DMS79 treated with DMSO at 0.1 percent for 48 hours (cell line): ENCODE results near the gene MTRFR.
"Not testable (repeated sequence)": the region's sequence is repeated elsewhere in the genome, so short reads cannot be mapped to it uniquely, and the experiment has no call there.

ENCODE experiments used
- DNase-seq: peaks from one replicate; lab custom pipeline; 2025; lab: John Stamatoyannopoulos, UW

Gene MTRFR

GRCh38 chr12:123232807-123233504 is at the start of gene MTRFR, which contains the start of gene MPHOSPH9:
Gene MTRFR (plus strand): TSS chr12:123233436. CDS start chr12:123253675, 20,239 bp downstream.
Gene MPHOSPH9 (minus strand): TSS chr12:123233141. CDS start chr12:123230364, 2,777 bp downstream.
- DNase-seq, result peak; percentile 99

DNA sequence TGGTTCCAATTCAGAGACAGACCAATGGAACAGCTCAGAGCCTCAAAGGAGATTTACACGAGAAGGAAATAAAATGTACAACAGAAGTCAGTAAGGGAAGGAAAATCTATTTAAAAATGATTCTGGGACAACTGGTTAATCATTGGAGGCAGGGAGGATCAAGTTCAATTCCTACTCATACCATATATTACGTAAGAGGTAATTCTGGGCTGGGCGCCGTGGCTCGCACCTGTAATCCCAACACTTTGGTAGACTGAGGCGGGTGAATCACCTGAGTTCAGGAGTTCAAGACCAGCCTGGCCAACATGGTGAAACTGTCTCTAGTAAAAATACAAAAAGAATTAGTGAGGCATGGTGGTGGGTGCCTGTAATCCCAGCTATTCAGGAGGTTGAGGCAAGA is 45.6 kb upstream of the MTRFR start:
- DNase-seq, result no peak

GRCh38 chr12:123199936-123200335 is 33.3 kb upstream of the MTRFR start:
- no peak for DNase-seq

GRCh38 chr12:123200414-123200813 is 32.8 kb upstream of the MTRFR start:
- no peak for DNase-seq

DNA sequence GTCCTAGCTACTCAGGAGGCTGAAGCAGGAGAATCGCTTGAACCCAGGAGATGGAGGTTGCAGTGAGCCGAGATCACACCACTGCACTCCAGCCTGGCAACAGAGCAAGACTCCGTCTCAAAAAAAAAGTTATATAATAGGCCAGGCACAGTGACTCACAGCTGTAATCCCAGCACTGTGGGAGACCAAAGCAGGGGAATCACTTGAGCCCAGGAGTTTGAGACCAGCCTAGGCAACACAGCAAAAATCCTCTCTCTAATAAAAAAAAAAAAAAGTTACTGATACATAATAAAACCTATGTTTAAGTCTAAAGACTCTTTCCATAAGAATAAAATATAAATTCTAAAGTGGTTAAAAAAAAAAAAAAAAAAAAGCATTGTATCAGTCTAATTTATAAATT is 26.4 kb upstream of the MTRFR start:
- DNase-seq, result not testable (repeated sequence)

GRCh38 chr12:123207815-123208214 is 25.4 kb upstream of the MTRFR start:
- DNase-seq, result not testable (repeated sequence)

DNA sequence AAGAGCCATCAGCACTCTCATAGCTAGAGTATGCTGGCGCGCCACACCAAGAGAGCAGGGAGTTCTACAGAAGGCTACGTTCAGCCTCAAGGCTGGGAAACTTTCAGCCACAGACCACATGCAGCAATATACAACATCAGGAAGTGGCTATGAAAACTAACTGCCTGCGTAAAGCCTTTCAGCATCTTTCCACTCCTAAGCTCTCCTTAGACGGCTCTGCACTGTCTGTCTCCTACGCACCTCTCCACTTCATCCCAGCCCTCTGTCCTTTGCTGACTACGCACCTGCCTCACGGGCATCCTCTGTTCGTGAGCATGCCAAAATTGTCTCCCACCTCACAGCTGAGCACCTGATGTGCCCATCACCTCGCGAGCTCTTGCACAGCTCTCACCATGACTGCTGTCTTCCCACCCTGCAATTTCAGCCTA is 10.0 kb upstream of the MTRFR start:
- DNase-seq, result no peak

- no peak for DNase-seq
Measured at GRCh38 chr12:123225443-123225842, 7.8 kb upstream of the MTRFR start.

DNA sequence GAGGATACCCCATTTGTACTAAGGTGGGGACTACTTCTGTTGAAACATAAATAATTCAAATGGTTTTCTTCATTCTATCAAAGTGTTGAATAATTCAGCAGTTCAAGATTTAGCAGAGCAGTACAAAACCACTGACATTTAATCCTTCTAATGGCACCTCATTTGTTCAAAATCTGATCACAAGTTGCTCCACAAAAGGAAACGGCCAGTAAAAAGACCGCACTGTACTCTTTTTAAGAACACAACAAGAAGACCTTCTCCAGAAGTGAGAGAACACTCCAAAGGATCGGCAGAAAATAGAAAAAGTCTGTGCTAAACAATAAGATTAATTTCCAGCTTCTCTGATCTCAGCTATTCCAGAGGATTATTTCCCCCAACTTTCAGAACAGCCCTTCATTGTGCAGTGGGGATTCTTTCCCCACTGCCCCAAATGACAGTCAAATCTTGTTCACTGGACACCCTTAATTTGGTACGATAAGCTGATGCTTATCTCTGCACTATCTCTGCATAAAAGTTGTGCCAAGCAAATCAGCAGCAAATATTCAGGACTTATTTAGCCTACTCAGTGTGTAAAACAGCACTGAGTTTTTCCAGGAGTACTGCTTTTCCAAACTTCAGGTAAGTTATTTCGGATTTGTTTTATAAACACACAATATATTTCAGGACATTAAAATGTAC is 5.5 kb upstream of the MTRFR start:
- DNase-seq, result no peak

DNA sequence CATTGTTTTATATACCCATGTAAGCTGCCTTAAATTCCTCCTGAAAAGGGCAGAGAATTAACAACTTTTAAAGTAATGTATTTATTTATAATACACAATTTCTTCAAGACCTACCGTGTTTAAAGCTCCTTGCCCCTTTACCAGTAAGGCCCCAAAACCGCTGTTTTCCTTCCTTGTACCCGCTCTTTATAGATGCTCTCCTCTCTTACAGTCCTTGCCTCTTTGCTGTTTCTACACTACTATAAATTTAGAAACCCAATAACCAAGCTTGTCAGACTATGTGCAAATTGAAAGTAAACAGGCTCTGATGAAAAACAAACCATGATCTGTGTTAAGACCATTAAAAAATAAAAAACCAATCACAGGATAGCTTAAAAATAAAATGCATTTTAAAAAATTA is 4.2 kb upstream of the MTRFR start:
- no peak for DNase-seq

DNA sequence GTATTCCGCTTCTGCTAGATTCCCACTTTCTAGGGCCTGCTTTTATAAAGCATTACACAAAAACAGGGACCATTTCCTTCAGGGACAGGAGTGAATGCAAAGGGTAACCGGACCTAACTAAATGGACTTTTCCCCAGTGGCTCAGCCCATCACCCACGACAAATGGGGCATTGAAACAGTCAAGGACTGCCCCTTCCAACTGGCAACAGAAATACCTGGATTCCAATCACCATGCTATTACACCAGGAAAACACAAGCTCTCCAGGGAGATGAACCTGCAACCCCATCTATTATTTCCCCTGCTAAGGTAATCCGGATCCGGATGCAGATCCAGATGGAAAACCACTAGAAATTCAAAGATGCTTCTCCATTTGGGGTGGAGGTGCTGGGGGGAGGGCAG is 1.3 kb upstream of the MTRFR start:
- DNase-seq, result peak; percentile 27

DNA sequence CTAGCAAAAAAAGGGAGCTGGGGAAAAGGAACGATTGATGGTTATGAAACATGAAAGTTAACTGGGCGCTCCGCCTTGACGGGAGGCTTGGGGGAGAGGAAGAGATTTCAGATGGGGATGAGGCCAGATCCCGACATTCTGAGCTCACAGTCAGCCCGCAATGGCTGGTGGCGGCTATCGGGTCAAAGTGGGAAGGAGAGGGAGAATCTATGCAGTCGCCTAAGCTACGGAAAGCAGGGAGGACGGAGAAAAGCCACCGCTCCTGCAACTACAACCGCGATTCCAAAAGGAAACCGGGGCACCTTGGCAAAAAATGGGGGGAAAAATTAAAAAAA is 797 bp upstream of the MTRFR start:
- DNase-seq, result no peak

DNA sequence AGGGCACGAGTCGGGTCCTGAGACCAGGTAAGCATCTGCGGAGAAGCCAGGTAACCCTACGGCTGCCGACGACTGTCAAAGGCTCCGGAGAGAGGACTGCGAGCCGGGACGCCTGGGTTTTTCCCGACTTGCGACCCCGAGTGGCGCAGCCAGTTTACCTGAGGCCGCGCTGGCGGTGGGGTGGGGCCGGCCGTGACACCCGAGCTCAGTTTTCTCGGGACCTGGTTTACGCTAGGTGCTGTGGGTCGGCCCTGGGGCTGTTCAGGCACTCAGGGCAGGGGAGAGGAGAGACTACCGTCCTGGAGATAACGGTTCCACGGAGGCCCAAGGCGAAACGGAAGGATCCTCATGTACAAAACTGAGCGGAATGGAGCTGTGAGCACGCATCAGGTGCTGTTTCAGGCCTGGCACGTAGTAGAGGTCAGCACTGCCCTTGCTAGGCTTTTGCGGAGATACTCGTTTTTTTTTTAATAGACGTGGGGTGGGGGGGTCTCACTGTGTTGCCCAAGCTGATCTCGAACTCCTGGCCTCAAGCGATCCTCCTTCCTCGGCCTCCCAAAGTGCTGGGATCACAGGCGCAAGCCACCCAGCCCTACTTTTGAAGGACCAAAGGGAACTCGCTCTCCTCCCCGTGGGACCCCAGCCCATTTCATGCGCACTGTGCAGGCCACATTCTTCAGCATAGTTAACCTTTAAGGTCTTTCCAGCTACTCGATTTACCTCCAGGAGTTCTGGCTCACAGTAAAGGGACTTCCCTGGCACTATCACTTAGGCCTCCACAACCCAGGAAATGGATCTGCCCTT is 471 bp downstream of the MTRFR start:
- peak; percentile 12 for DNase-seq

DNA sequence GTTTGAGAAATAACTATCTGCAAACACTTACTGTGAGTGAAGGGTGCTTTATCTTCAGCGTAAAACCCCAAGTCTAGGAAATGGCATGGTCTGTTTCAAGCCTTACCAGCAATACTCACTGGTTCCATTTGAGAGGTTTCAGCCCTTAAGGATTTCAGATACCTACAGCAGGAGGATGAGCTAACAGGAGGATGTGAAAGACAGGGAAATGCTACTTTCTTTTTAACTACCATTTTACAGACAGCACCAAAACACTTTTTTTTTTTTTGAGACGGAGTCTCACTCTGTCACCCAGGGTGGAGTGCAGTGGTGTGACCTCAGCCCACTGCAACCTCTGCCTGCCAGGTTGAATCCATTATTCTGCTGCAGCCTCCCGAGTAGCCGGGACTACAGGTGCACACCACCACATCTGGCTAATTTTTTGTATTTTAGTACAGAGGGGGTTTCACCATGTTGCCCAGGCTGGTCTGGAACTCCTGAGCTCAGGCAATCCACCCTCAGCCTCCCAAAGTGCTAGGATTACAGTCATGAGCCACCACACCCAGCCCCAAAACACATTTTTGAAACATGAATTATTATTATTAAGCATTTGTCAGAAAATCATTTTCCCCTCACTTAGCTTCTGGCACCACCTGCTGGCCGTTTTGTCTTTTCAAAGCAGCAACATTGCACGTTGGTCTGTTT is 4.6 kb downstream of the MTRFR start:
- peak; percentile 88 for DNase-seq

GRCh38 chr12:123238330-123238682 is 5.1 kb downstream of the MTRFR start:
- no peak for DNase-seq

DNA sequence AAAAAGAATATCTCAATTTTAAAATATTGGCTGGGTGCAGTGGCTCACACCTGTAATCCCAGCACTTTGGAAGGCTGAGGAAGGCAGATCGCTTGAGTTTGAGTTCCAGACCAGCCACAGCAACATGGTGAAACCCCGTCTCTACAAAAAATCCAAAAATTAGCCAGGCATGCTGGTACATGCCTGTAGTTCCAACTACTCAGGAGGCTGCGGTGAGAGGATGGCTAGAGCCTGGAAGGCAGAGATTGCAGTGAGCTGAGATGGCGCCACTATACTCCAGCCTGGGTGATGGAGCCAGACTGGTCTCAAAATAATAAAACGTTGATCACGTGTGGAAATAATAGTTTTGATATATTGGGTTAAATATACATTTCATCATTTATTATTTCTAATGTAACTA is 5.7 kb downstream of the MTRFR start:
- DNase-seq, result no peak

- peak; percentile 53 for DNase-seq
Measured at GRCh38 chr12:123242116-123242904, 9.1 kb downstream of the MTRFR start.

- no peak for DNase-seq
Measured at GRCh38 chr12:123243671-123244262, 10.5 kb downstream of the MTRFR start.

- DNase-seq, result no peak
Measured at GRCh38 chr12:123245678-123246077, 12.4 kb downstream of the MTRFR start.

GRCh38 chr12:123248129-123248528 is 14.9 kb downstream of the MTRFR start:
- not testable (repeated sequence) for DNase-seq
